ENCODE measurements around the gene ZBTB11. TPM values are rescaled to one million over a fixed set of nuclear protein-coding genes. Genes with fewer than 3 reads are reported as not detected.

ZBTB11 gene
- total RNA-seq, 1 experiment from 2014 or later, result 14.8 TPM

DNA sequence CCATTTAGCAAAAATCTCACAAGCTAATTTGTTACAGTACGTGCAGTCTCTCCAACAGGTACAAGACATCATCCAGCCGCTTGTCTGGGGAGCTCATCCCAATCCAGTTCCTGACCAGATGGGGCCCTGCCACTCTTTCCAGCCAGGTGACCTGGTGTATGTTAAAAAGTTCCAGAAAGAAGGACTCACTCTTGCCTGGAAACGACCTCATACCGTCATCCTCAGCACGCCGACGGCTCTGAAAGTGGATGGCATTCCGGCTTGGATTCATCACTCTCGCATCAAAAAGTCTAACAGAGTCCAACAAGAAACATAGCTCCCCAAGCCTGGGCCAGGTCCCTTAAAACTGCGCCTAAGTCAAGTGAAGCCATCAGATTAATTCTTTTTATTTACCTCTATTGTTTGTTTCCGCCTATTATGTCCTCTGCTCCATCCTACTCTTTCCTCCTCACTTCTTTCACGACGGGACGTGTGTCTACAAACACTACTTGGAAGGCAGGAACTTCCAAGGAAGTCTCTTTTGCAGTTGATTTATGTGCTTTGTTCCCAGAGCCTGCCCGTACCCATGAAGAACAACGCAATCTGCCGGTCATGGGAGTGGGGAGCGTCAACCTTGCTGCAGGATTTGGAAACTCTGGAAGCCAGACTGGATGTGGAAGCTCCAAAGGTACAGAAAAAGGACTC lies 37.5 kb downstream of the ZBTB11 start:
- H3K27ac Mint-ChIP-seq, result no peak overlapping the region

More for the DNA sequence above, 37.5 kb downstream of the ZBTB11 start:
- H2BK12ac ChIP-seq (ENCODE audit: insufficient read length, low read depth, low read length), result no peak overlapping the region
- no peak overlapping the region for H3K4me2 ChIP-seq (ENCODE audit: insufficient read depth, insufficient read length, low read length)
- H3K23ac ChIP-seq (ENCODE audit: insufficient read length, low read depth, low read length), result no peak overlapping the region
- H3K4me1 ChIP-seq (ENCODE audit: insufficient read depth, low read length), result peaks cover 2% of the 10 kb centered on the region; the same call in 1 of the 2 replicates
- no peak overlapping the region for H4K91ac ChIP-seq (ENCODE audit: insufficient read length, low read depth, low read length)
- no peak overlapping the region for H3K56ac ChIP-seq (ENCODE audit: insufficient read length, low read depth, low read length)
- Mint-ChIP-seq H3K4me3 (no peak overlapping the region), H3K27me3 (ENCODE audit: low read depth) (no peaks in the 10 kb centered on the region; the same call in 1 of the 2 replicates), H3K36me3 (ENCODE audit: insufficient read depth in 1 of 3, low read depth in 3 of 3) (no peaks in the 10 kb centered on the region), H3K9me3 (no peaks in the 10 kb centered on the region), H3K4me1 (peaks cover 42 to 54% of the 10 kb centered on the region in 2 experiments)
- TF ChIP-seq, protein P1, sequence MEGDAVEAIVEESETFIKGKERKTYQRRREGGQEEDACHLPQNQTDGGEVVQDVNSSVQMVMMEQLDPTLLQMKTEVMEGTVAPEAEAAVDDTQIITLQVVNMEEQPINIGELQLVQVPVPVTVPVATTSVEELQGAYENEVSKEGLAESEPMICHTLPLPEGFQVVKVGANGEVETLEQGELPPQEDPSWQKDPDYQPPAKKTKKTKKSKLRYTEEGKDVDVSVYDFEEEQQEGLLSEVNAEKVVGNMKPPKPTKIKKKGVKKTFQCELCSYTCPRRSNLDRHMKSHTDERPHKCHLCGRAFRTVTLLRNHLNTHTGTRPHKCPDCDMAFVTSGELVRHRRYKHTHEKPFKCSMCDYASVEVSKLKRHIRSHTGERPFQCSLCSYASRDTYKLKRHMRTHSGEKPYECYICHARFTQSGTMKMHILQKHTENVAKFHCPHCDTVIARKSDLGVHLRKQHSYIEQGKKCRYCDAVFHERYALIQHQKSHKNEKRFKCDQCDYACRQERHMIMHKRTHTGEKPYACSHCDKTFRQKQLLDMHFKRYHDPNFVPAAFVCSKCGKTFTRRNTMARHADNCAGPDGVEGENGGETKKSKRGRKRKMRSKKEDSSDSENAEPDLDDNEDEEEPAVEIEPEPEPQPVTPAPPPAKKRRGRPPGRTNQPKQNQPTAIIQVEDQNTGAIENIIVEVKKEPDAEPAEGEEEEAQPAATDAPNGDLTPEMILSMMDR (conservative IDR thresholded peaks at IDR 0.05), result no peak
- H4K5ac ChIP-seq (ENCODE audit: insufficient read length, low read depth, low read length), result no peak overlapping the region
- no peak overlapping the region for H3K27ac ChIP-seq (ENCODE audit: insufficient read length, low read depth, low read length)
- H2BK20ac ChIP-seq (ENCODE audit: low read depth, low read length, poor library complexity, severe bottlenecking), result no peak overlapping the region
- H3K9ac ChIP-seq (ENCODE audit: extremely low read depth, insufficient read length, low read length), result no peak overlapping the region
- H2AFZ ChIP-seq (ENCODE audit: low read length), result no peak overlapping the region
- no peaks in the 10 kb centered on the region for H3K27me3 ChIP-seq (ENCODE audit: insufficient read depth, low read length)
- H3K18ac ChIP-seq (ENCODE audit: insufficient read length, low read depth, low read length), result no peak overlapping the region
- no peak overlapping the region for H3T11ph ChIP-seq (ENCODE audit: low read length)
- H3K4ac ChIP-seq (ENCODE audit: low read depth, low read length), result no peak overlapping the region
- H3K79me1 ChIP-seq (ENCODE audit: insufficient read depth, low read depth, low read length, poor library complexity, severe bottlenecking), result no peaks in the 10 kb centered on the region
- no peak overlapping the region for H3K14ac ChIP-seq (ENCODE audit: insufficient read depth, low read length)
- no peak overlapping the region for H2BK15ac ChIP-seq (ENCODE audit: low read depth, low read length)
- H4K8ac ChIP-seq (replicated peaks; ENCODE audit: insufficient read length, low read depth, low read length), result no peak overlapping the region
- no peak overlapping the region for H2BK120ac ChIP-seq (ENCODE audit: low read depth, low read length, poor library complexity, severe bottlenecking)
- no CpG with 5 or more reads among the region's 18 CpGs for WGBS (ENCODE audit: extremely low coverage, insufficient read length, low lambda C conversion rate)
- H3K23me2 ChIP-seq (ENCODE audit: insufficient read length, low read depth, low read length, poor library complexity, severe bottlenecking), result no peaks in the 10 kb centered on the region
- H3K79me2 ChIP-seq (ENCODE audit: insufficient read depth, low read length), result no peaks in the 10 kb centered on the region
- H2BK5ac ChIP-seq (ENCODE audit: insufficient read length, low read length), result no peak overlapping the region
- H3K9me3 ChIP-seq (ENCODE audit: control insufficient read depth, low read depth, low read length), result no peaks in the 10 kb centered on the region
- H4K20me1 ChIP-seq (ENCODE audit: control insufficient read depth, insufficient read depth, insufficient read length), result no peaks in the 10 kb centered on the region
- DNase-seq, result no peak
- H2AK5ac ChIP-seq (ENCODE audit: insufficient read length, low read length), result no peak overlapping the region

Measured in H9 (cell line).